Measurements from ENCODE around the gene MAP6. TPM values are rescaled to one million over a fixed set of nuclear protein-coding genes. Genes with fewer than 3 reads are reported as not detected.

The MAP6 gene
- total and polyA plus RNA-seq, 2 of the 13 experiments (the other 11 are each of a cell fraction or from before 2014, with no cell fraction given): 0.04 TPM; not detected in 1

DNA sequence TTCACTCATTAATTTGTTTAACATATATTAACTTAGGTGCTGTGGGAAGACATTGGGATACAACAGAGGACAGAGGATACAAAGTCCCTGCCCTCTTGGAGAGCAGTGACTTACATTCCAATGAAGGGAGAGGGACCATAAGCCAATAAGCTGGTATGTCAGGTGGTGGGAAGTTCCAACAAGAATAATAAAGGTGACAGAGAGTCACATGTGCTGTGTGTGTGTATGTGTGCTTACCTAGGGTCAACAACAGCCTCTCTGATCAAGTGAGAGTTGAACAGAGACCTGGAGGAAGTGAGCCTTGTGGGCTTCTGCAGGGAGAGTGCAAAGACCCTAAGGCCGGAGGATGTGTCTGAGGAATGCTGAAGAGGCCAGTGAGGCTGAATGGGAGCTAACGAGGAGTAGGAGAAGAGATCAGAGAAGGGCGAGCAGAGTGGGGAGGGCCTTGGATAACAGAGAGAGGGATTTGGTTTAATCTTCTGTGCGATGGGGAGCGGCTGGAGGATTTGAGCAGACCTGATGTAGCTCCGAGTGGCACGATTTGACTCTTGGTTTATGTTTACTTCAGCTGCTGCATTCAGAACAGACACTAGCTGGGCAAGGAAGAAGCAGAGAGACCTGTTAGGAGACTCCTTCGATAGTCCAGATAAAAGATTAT lies 35.3 kb downstream of the MAP6 start (continued):
- TF ChIP-seq, protein P1, sequence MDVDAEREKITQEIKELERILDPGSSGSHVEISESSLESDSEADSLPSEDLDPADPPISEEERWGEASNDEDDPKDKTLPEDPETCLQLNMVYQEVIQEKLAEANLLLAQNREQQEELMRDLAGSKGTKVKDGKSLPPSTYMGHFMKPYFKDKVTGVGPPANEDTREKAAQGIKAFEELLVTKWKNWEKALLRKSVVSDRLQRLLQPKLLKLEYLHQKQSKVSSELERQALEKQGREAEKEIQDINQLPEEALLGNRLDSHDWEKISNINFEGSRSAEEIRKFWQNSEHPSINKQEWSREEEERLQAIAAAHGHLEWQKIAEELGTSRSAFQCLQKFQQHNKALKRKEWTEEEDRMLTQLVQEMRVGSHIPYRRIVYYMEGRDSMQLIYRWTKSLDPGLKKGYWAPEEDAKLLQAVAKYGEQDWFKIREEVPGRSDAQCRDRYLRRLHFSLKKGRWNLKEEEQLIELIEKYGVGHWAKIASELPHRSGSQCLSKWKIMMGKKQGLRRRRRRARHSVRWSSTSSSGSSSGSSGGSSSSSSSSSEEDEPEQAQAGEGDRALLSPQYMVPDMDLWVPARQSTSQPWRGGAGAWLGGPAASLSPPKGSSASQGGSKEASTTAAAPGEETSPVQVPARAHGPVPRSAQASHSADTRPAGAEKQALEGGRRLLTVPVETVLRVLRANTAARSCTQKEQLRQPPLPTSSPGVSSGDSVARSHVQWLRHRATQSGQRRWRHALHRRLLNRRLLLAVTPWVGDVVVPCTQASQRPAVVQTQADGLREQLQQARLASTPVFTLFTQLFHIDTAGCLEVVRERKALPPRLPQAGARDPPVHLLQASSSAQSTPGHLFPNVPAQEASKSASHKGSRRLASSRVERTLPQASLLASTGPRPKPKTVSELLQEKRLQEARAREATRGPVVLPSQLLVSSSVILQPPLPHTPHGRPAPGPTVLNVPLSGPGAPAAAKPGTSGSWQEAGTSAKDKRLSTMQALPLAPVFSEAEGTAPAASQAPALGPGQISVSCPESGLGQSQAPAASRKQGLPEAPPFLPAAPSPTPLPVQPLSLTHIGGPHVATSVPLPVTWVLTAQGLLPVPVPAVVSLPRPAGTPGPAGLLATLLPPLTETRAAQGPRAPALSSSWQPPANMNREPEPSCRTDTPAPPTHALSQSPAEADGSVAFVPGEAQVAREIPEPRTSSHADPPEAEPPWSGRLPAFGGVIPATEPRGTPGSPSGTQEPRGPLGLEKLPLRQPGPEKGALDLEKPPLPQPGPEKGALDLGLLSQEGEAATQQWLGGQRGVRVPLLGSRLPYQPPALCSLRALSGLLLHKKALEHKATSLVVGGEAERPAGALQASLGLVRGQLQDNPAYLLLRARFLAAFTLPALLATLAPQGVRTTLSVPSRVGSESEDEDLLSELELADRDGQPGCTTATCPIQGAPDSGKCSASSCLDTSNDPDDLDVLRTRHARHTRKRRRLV (CRISPR knock-in tag; IDR thresholded peaks at IDR 0.05): no peak

DNA sequence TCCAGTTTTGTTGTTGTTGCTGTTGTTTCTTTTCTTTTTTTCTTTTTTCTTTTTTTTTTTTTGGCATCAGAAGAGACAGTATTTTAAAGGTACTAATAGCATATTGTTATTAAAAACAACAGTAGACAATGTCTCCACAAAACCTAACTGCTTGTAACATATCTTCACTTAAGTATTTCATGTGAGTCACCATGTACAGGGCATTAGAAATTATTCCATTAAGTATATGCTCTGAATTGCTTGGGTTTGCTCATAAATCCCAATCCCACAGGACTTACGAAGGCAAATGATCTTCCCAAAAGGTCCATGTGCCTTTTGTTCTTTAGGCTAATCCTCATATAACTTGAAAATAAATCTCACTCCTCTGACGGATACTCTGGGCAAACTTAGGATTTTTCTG lies 35.9 kb downstream of the MAP6 start:
- ChIA-PET CTCF (ENCODE audit: low intra/inter-chr PET ratio, low total read pairs) (no interaction called here), POLR2A (no interaction called here)
- H3K79me2 ChIP-seq (ENCODE audit: insufficient read depth, low read length): no peaks in the 10 kb centered on the region
- H3K36me3 ChIP-seq (replicated peaks in 1 of 2; ENCODE audit: control insufficient read depth in 1 of 2, insufficient read depth in 2 of 2, low read length in 2 of 2): no peaks in the 10 kb centered on the region
- intact Hi-C loops (cut with micrococcal nuclease; ENCODE audit: unreplicated experiment) (no loop called here), in situ Hi-C loops (cut with HindIII; ENCODE audit: extremely low pct_ligation_motif_present, low pct_unique_long_range_greater_than_20kb) (no loop called here)
- no peaks in the 10 kb centered on the region for H3K9me3 ChIP-seq (ENCODE audit: low read length)
- H3K4me2 ChIP-seq (ENCODE audit: low read depth, low read length): no peak overlapping the region
- no TSS peak for BruUV-seq (replicated peaks)
- no peak overlapping the region for H2AFZ ChIP-seq (ENCODE audit: low read length)
- no peak overlapping the region for H3K27ac ChIP-seq (ENCODE audit: extremely low read length, insufficient read depth, low read length)
- no peaks in the 10 kb centered on the region for H4K20me1 ChIP-seq (ENCODE audit: insufficient read depth, low read length)
- H3K9ac ChIP-seq (ENCODE audit: insufficient read depth, low read depth, low read length): no peak overlapping the region
- H3K27me3 ChIP-seq (ENCODE audit: control insufficient read depth in 1 of 2, insufficient read depth in 2 of 2, low read length in 2 of 2): peaks cover 0 to 23% of the 10 kb centered on the region in 2 experiments; a peak in 2 of 5 replicates
- H3K4me1 ChIP-seq (ENCODE audit: insufficient read depth, low read length): 0 out of 2 replicates have a peak, but pooled peaks cover 7% of the 10 kb centered on the region
- 19% methylated on average over 2 of the region's 2 CpGs for WGBS (ENCODE audit: low lambda C conversion rate)
- H3K4me3 ChIP-seq (replicated peaks in 1 of 3; ENCODE audit: insufficient read depth in 1 of 3, low read depth in 2 of 3, low read length in 3 of 3): no peak overlapping the region
- DNase-seq (ENCODE audit: low spot score) (no peak), ATAC-seq (no peak), FAIRE-seq (no peak)
- TF ChIP-seq, protein P1 (CRISPR knock-in tag; IDR thresholded peaks at IDR 0.05): no peak
- TF ChIP-seq TOPORS (CRISPR knock-in tag; IDR thresholded peaks at IDR 0.05) (no peak), SIX4 (CRISPR knock-in tag; IDR thresholded peaks at IDR 0.05) (no peak)
- TF ChIP-seq, protein P2, sequence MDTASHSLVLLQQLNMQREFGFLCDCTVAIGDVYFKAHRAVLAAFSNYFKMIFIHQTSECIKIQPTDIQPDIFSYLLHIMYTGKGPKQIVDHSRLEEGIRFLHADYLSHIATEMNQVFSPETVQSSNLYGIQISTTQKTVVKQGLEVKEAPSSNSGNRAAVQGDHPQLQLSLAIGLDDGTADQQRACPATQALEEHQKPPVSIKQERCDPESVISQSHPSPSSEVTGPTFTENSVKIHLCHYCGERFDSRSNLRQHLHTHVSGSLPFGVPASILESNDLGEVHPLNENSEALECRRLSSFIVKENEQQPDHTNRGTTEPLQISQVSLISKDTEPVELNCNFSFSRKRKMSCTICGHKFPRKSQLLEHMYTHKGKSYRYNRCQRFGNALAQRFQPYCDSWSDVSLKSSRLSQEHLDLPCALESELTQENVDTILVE (CRISPR knock-in tag; IDR thresholded peaks at IDR 0.05): no peak
- TF ChIP-seq, protein P3, sequence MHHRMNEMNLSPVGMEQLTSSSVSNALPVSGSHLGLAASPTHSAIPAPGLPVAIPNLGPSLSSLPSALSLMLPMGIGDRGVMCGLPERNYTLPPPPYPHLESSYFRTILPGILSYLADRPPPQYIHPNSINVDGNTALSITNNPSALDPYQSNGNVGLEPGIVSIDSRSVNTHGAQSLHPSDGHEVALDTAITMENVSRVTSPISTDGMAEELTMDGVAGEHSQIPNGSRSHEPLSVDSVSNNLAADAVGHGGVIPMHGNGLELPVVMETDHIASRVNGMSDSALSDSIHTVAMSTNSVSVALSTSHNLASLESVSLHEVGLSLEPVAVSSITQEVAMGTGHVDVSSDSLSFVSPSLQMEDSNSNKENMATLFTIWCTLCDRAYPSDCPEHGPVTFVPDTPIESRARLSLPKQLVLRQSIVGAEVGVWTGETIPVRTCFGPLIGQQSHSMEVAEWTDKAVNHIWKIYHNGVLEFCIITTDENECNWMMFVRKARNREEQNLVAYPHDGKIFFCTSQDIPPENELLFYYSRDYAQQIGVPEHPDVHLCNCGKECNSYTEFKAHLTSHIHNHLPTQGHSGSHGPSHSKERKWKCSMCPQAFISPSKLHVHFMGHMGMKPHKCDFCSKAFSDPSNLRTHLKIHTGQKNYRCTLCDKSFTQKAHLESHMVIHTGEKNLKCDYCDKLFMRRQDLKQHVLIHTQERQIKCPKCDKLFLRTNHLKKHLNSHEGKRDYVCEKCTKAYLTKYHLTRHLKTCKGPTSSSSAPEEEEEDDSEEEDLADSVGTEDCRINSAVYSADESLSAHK (CRISPR knock-in tag; IDR thresholded peaks at IDR 0.05; ENCODE audit: borderline replicate concordance): no peak
